GM13977 (cell line): ENCODE measurements around the gene MED15.

Experiments used
- DNase-seq: peaks from one replicate; pipeline ENCODE4 v3.0.0; 2012; ENCODE audit warnings: low spot score
- in situ Hi-C: fragments of 300-500 bp; cut with MboI; formaldehyde crosslinking; loops from one replicate; pipeline ENCODE4 v1.12.0; 2022; ENCODE audit warnings: low sequenced_read_pairs, low pct_unique_long_range_greater_than_20kb, mixed read lengths, inconsistent platforms; ENCODE audit not compliant: unreplicated experiment
- TF ChIP-seq, protein P1 (sequence below): IDR thresholded peaks from 2 replicates; pipeline ENCODE4 v1.5.1; 2012; ENCODE audit warnings: mild to moderate bottlenecking, control low read depth; ENCODE audit not compliant: insufficient read depth; ENCODE audit errors: extremely low read depth, missing control alignments

Gene MED15

DNA sequence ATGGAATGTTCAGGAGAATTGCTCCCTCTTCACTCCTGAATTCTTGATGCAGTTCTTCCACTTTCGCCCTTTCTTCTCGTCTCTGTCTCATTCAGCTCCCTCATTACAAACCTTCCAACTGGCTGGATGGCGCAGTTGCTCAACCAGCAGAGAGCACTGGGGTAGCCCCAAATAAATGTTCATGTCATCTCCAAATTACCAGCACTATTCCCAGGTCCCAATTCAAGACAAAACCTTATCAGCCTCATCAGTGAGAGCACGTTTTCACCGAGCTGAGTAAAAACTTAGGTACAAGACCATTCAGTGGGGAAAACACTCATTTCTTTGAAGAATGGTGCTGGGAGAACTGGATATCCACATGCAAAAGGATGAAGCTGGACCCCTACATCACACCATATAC is 120.0 kb downstream of the MED15 start:
- in situ Hi-C loops, result no loop called here
- TF ChIP-seq, protein P1, sequence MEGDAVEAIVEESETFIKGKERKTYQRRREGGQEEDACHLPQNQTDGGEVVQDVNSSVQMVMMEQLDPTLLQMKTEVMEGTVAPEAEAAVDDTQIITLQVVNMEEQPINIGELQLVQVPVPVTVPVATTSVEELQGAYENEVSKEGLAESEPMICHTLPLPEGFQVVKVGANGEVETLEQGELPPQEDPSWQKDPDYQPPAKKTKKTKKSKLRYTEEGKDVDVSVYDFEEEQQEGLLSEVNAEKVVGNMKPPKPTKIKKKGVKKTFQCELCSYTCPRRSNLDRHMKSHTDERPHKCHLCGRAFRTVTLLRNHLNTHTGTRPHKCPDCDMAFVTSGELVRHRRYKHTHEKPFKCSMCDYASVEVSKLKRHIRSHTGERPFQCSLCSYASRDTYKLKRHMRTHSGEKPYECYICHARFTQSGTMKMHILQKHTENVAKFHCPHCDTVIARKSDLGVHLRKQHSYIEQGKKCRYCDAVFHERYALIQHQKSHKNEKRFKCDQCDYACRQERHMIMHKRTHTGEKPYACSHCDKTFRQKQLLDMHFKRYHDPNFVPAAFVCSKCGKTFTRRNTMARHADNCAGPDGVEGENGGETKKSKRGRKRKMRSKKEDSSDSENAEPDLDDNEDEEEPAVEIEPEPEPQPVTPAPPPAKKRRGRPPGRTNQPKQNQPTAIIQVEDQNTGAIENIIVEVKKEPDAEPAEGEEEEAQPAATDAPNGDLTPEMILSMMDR, result no peak
- DNase-seq, result no peak

DNA sequence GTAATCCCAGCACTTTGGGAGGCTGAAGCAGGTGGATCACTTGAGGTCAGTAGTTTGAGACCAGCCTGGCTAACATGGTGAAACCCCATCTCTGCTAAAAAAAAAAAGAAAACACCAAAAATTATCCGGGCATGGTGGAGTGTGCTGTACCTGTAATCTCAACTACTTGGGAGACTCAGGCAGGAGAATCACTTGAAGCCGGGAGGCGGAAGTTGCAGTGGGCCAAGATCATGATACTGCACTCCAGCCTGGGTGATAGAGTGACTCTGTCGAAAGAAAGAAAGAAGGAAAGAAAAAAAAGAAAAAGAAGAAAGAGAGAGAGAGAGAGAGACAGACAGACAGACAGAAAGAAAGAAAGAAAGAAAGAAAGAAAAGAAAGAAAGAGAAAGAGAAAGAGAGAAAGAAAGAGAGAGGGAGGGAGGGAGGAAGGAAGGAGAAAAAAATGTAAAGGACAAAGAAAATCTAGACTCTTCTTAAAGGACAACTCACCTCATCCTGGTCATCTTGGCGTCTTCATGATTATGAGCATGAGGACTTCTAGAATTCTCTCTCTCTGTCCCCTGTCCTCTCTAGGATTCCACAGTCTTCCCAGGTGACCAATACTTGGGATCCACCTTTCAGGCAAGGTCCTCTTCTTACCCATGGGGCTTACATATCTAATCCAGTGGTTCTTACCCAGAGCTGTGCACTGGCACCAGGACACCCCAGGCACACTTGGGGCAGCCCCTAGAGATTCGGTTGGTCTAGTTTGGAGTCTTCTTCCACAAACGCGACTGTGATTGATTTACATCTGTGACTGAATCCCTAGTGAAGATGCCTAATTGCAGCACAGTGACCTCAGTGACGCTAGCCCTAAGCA is 120.9 kb downstream of the MED15 start:
- in situ Hi-C loops, result no loop called here
- TF ChIP-seq, protein P1, result no peak
- DNase-seq, result no peak

DNA sequence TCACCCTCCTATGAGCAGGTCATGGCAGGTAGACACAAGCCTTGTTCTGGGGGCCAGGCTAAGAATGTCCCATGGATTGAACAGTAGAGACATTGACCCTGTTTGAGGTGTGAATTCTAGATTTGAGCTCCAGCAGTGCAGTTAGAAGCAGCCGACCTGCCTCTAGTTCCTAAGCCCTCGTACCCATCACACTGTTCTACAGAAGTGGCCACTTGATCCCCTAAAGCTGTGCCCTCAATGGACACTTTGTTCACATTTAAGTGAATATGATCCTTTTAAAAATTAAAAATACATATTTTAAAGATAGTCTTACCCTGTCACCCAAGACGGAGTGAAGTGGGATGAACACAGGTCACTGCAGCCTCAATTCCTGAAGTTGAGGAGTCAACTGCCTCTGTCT is 122.0 kb downstream of the MED15 start:
- TF ChIP-seq, protein P1, result no peak
- in situ Hi-C loops, result no loop called here
- no peak for DNase-seq

DNA sequence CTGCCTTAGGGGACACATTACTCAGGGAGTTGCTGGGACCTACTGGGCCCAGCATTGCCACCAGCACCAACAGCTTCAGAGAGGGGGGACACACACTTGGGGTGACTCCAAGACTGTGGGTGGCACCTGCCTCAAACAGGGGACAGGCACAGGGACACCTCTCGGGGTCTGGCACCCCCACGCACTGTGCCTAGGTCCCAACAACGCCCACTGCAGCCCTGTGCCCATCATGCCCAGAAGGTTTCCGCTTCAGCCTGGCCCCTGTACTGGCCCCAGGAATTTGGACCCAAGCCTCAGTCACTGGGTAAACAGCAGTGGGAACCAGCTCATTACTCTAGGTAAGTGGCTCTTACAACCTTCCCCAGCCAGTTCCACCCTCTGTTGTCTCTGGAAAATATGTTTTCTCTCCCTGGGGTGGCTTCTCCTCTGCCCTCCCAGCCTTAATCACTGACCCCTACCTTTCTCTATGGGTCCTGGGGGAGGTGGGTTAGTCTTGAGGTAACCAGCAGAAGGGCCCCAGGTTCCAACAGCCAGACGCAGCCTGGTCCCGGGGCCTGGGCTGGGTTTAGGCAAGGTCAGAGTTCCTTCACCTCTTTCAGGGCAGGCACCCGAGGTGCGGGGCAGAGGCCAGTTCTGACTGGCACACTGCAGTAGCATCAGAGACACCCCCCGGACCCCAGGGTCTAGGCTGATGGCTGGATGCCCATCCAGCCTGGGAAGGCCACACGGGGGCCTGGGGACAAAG is 123.6 kb downstream of the MED15 start:
- TF ChIP-seq, protein P1, result no peak
- DNase-seq, result no peak
- in situ Hi-C loops, result no loop called here

GRCh38 chr22:20632082-20632481 is 124.7 kb downstream of the MED15 start:
- DNase-seq, result no peak
- in situ Hi-C loops, result no loop called here
- TF ChIP-seq, protein P1, result no peak

GRCh38 chr22:20632518-20632917 is 125.1 kb downstream of the MED15 start:
- TF ChIP-seq, protein P1, result no peak
- no peak for DNase-seq
- in situ Hi-C loops, result no loop called here
